ENCODE data around the gene TLN1.

DNA sequence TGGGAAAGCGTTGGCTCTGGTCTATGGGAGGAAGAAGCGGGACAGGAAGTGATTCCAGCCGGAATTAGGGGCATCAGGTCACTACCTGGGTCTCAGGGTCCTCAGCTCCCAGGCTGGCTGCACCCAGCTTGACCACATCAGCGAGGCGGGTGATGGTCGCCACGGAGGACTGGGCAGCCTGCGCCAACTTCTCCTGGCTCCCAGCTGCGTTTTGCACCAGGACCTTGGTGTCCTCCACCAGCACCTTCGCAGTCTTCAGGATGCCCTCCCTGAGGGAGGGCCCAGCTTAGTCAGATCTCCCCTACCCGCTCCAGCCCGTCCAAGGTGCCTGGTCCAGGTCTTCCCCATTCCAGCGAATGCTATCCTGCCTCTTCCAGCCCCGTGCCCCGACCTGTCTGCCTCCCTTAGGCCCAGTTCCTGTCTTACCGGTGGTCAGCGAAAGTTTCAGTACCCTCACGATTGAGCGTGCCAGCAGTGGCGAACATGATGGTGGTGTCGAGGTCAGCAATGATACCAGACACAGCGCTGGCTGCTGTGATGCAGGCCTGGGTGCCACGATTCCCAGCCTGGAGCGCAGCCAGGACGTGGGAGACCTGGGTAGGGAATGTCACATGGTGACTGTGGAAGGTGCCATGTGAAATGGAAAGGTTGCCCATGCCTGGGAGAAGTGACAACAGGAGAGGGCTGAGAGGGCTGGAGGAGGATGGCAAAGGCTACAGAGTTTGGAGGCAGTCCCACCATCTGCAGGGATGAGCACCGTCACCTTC, 27.9 kb downstream of the TLN1 start:
- TF ChIP-seq POLR2AphosphoS5 (IDR thresholded peaks at IDR 0.05; ENCODE audit: low read depth, low read length) (no peak), SIN3A (IDR thresholded peaks at IDR 0.05; ENCODE audit: borderline replicate concordance, insufficient read depth, low read depth, low read length) (no peak)
- TF ChIP-seq, protein P1, sequence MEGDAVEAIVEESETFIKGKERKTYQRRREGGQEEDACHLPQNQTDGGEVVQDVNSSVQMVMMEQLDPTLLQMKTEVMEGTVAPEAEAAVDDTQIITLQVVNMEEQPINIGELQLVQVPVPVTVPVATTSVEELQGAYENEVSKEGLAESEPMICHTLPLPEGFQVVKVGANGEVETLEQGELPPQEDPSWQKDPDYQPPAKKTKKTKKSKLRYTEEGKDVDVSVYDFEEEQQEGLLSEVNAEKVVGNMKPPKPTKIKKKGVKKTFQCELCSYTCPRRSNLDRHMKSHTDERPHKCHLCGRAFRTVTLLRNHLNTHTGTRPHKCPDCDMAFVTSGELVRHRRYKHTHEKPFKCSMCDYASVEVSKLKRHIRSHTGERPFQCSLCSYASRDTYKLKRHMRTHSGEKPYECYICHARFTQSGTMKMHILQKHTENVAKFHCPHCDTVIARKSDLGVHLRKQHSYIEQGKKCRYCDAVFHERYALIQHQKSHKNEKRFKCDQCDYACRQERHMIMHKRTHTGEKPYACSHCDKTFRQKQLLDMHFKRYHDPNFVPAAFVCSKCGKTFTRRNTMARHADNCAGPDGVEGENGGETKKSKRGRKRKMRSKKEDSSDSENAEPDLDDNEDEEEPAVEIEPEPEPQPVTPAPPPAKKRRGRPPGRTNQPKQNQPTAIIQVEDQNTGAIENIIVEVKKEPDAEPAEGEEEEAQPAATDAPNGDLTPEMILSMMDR (IDR thresholded peaks at IDR 0.05), result no peak

Measured in Panc1 (cell line).